Measurements from ENCODE around the gene GPX4.

GRCh38 chr19:1085053-1085658, 18.6 kb upstream of the GPX4 start:
- no peak for TF ChIP-seq CTCF (IDR thresholded peaks at IDR 0.05)
- no peak for TF ChIP-seq POLR2A (IDR thresholded peaks at IDR 0.05)

Data from body of pancreas (tissue), 4 donors.